ENCODE data around the gene C1QTNF8.

The C1QTNF8 gene

DNA sequence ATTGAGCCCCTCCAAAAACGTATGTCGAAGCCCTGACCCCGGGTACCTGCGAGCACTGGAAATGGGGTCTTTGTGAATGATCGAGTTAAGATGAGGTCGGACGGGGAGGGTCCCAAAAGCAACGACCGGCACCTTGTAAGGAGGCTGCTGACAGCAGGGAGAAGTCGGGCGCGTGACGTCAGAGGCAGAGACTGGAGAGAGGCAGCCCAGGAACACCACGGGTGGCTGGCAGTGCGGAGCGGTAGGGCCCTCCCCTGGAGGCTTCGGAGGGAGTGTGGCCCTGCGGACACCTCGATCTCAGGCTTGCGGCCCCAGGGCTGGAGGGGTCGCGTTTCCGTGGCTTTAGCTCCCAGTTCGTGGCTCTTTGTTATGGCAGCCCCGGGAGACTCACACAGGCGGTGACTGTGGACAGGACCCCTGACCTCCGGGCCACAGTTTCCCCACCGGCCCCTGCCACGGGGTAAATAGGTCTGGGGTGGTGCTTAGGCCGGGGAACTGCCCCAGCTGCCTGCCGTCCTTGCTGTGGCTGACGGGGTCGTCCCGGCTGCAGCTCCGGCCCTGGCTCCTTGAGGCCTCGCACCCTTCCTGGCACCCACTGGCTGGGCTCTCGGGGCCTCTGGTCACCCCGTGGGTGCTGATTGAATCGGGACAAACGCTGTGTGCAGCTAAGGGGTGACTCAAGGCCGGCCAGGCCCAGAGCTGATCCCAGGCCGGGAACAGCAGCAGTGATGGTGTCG, 34.1 kb downstream of the C1QTNF8 start:
- Histone ChIP-seq H3K27me3 (ENCODE audit: control insufficient read depth, insufficient read depth, low read length) (peaks cover 3% of the 10 kb centered on the region), H3K4me1 (ENCODE audit: control insufficient read depth, insufficient read depth, low read length) (no peaks in the 10 kb centered on the region), H3K27ac (ENCODE audit: low read depth, low read length) (no peak overlapping the region), H3K36me3 (ENCODE audit: control insufficient read depth, insufficient read depth, low read length) (no peaks in the 10 kb centered on the region), H3K4me3 (ENCODE audit: low read length) (no peak overlapping the region), H3K9ac (ENCODE audit: low read length) (no peak overlapping the region)

DNA sequence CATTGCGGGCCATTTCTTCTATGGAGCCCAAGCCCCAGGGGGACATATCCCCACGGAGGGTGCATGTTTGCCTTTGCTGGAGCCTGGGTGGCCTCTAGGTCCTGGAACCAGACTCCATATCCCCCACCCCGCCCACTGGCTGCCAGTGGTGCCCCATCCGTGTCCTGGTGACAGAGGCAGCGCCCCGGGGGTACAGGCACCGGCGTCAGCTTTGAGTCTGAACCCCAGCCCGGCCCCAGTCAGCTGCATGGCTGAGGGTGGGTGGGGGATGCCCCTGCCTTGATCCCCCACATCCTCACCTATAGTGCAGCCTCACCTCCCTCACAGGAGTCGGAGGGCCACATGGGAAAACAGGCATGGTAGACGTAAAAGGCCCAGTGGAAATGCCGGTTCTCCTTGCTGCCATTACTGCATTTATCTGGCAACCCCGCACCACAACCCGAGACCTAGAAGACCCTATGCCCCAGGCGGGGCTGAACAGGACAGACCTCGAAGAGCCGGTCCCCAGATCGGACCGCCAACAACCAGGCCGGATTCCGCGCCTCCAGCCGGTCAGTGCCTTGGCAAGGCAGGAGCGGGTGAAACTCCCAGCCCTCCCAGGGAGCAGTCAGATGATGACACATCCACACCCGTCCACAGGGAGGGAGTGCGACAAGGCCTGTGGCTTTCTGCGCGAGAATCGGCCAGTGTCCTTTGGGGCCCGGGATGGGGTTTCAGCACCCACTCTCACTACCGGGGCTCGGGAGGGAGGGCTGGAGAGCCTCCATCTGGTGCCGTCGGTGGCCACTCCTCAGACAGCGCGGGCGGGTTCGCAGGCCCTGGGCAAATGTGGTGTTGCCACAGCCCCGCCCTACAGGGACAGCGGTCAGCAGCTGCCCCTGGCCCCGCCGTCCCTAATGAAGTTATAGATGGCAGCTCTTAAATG, 35.4 kb downstream of the C1QTNF8 start:
- H3K9ac ChIP-seq (ENCODE audit: low read length): no peak overlapping the region
- no peak overlapping the region for H3K4me3 ChIP-seq (ENCODE audit: low read length)
- H3K27me3 ChIP-seq (ENCODE audit: control insufficient read depth, insufficient read depth, low read length): no peaks in the 10 kb centered on the region
- H3K4me1 ChIP-seq (ENCODE audit: control insufficient read depth, insufficient read depth, low read length): no peaks in the 10 kb centered on the region
- no peak overlapping the region for H3K27ac ChIP-seq (ENCODE audit: low read depth, low read length)
- no peaks in the 10 kb centered on the region for H3K36me3 ChIP-seq (ENCODE audit: control insufficient read depth, insufficient read depth, low read length)

DNA sequence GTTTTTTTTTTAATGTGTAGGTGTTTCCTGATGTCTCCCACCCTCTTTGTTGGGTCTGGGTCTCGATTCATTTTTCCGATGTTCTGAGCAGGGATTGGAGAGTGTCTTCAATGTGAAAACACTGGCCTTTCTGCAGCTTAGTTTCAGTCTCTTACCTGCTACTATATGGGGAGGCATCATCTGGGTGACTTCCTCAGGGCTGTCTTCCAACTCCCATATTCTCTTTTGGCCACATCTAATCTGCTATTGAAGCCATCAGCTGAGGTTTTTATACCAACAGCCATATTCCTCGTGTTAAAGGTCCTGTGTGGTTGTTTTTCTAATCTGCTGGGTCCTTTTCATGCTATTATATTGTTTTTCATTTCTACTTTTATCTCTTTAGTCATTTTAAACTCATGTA, 36.7 kb downstream of the C1QTNF8 start:
- no peaks in the 10 kb centered on the region for H3K27me3 ChIP-seq (ENCODE audit: control insufficient read depth, insufficient read depth, low read length)
- H3K36me3 ChIP-seq (ENCODE audit: control insufficient read depth, insufficient read depth, low read length): no peaks in the 10 kb centered on the region

DNA sequence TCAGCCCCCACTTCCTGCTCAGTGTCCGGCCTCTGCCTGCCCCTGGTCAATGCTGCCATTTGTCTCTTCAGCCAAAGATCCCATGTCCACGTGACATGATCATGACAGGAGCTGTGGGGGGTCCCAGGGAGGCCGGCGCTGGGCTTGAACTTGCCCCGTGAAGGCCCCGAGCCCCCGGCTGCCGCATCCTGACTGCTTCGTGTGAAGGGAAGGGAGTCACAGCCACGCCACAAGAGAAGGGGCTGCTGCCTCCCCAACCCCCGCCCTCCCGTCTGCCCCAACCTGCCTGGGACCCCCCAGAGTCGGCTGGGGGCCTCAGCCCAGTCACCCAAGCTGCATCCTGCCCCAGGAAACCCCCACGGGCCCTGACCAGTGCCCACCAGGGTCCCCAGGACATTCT, 37.8 kb downstream of the C1QTNF8 start:
- Histone ChIP-seq H3K36me3 (ENCODE audit: control insufficient read depth, insufficient read depth, low read length) (no peaks in the 10 kb centered on the region), H3K27ac (ENCODE audit: low read depth, low read length) (no peak overlapping the region), H3K27me3 (ENCODE audit: control insufficient read depth, insufficient read depth, low read length) (no peaks in the 10 kb centered on the region), H3K9ac (ENCODE audit: low read length) (no peak overlapping the region), H3K4me1 (ENCODE audit: control insufficient read depth, insufficient read depth, low read length) (no peaks in the 10 kb centered on the region), H3K4me3 (ENCODE audit: low read length) (no peak overlapping the region)

More for the DNA sequence above, 36.7 kb downstream of the C1QTNF8 start:
- no peak overlapping the region for H3K9ac ChIP-seq (ENCODE audit: low read length)
- H3K4me3 ChIP-seq (ENCODE audit: low read length): no peak overlapping the region
- H3K27ac ChIP-seq (ENCODE audit: low read depth, low read length): no peak overlapping the region
- H3K4me1 ChIP-seq (ENCODE audit: control insufficient read depth, insufficient read depth, low read length): no peaks in the 10 kb centered on the region

DNA sequence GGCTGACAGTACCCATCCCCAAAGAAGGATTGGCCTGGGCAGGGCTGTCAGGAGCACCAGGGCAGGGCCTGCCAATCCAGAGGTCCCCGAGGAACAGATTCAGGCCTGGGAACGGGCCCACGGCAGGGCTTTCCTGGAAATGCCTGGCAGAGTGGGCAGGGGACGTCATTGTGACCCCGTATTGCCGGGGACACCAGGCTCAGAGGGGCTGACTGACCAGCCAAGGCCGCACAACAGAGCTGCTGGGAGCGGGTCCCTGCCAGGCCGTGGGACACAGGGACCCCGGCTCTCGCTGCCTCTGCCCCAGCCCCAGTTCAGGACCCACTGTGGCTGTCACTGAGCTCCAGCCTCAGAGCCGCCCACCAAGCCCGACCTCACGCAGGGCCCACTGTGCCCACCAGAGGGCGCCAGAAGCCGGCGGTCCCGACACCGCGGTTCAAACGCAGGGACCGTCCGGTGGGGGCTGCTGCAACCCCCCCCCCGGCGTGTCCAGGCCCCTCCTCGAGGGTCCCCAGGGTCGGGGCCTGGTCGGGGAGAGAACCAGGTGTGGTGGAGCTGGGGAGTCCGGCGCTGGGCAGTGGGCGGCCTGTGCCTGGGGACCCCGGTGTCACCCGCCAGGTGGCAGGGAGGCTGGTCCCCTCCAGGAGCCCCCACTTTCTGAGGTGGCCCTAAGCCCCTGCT, 38.7 kb downstream of the C1QTNF8 start:
- Histone ChIP-seq H3K9ac (ENCODE audit: low read length) (no peak overlapping the region), H3K4me3 (ENCODE audit: low read length) (no peak overlapping the region), H3K27me3 (ENCODE audit: control insufficient read depth, insufficient read depth, low read length) (no peaks in the 10 kb centered on the region), H3K36me3 (ENCODE audit: control insufficient read depth, insufficient read depth, low read length) (no peaks in the 10 kb centered on the region), H3K27ac (ENCODE audit: low read depth, low read length) (no peak overlapping the region), H3K4me1 (ENCODE audit: control insufficient read depth, insufficient read depth, low read length) (no peaks in the 10 kb centered on the region)

DNA sequence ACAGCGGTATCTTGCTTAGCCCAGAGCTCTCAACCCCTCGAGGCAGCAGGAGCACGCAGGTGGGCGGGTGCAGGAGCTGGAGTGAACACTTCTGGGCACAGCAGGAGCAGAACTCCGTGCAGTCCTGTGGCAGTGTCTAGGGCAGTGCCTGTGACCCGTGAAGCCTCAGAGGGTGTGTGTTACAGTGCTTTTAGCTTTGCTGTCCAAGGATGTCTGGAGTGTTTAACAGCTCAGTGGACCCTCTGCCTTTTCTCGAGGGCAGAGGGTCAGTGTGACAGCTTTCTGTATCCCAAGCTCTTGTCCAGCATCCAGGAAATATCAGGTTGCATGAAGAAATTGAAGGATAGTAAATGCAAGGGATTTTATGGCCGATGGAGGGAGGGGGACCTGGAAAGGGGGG, 39.8 kb downstream of the C1QTNF8 start:
- no peaks in the 10 kb centered on the region for H3K27me3 ChIP-seq (ENCODE audit: control insufficient read depth, insufficient read depth, low read length)
- H3K4me1 ChIP-seq (ENCODE audit: control insufficient read depth, insufficient read depth, low read length): no peaks in the 10 kb centered on the region
- no peak overlapping the region for H3K4me3 ChIP-seq (ENCODE audit: low read length)
- no peak overlapping the region for H3K9ac ChIP-seq (ENCODE audit: low read length)
- H3K27ac ChIP-seq (ENCODE audit: low read depth, low read length): no peak overlapping the region
- no peaks in the 10 kb centered on the region for H3K36me3 ChIP-seq (ENCODE audit: control insufficient read depth, insufficient read depth, low read length)

- H3K4me1 ChIP-seq (ENCODE audit: control insufficient read depth, insufficient read depth, low read length): no peaks in the 10 kb centered on the region
- no peak overlapping the region for H3K9ac ChIP-seq (ENCODE audit: low read length)
- no peaks in the 10 kb centered on the region for H3K27me3 ChIP-seq (ENCODE audit: control insufficient read depth, insufficient read depth, low read length)
- H3K4me3 ChIP-seq (ENCODE audit: low read length): no peak overlapping the region
- H3K27ac ChIP-seq (ENCODE audit: low read depth, low read length): no peak overlapping the region
- no peaks in the 10 kb centered on the region for H3K36me3 ChIP-seq (ENCODE audit: control insufficient read depth, insufficient read depth, low read length)
Measured at GRCh38 chr16:1055557-1055924, 40.5 kb downstream of the C1QTNF8 start.

GRCh38 chr16:1054660-1055556, 41.1 kb downstream of the C1QTNF8 start:
- Histone ChIP-seq H3K36me3 (ENCODE audit: control insufficient read depth, insufficient read depth, low read length) (no peaks in the 10 kb centered on the region), H3K27me3 (ENCODE audit: control insufficient read depth, insufficient read depth, low read length) (no peaks in the 10 kb centered on the region), H3K9ac (ENCODE audit: low read length) (no peak overlapping the region), H3K4me1 (ENCODE audit: control insufficient read depth, insufficient read depth, low read length) (no peaks in the 10 kb centered on the region), H3K4me3 (ENCODE audit: low read length) (no peak overlapping the region), H3K27ac (ENCODE audit: low read depth, low read length) (no peak overlapping the region)

DNA sequence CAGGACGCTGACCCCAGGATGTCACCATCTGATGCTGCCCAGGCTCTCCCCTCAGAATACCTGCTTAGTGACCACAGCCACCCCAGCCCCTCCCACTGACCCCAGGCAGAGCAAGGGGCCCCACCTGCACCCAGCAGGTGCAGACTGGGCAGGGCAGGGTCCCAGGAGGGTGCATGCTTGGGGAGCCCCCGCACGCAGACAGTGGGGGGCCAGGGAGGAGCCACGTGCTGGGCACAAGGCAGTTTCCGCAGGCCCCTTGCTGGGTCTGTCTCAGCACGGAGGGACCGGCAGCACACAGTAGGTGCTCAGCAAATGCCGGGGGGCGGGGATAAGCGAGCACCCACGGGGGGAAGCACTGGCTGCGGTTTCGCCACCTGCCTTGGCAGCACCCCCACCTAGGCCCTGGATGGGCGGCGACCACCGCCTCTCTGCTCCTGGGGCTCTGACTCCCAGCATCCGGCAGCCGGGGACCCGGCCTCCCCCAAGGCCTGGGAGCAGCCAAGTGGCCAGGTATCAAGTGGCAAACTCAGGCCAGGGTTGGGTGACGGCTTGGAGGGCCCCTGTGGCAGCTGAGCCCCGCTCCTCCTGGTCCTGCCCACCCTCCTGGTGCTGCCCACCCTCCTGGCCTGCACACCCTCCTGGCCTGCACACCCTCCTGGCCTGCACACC, 42.2 kb downstream of the C1QTNF8 start:
- no peaks in the 10 kb centered on the region for H3K4me1 ChIP-seq (ENCODE audit: control insufficient read depth, insufficient read depth, low read length)
- H3K4me3 ChIP-seq (ENCODE audit: low read length): no peak overlapping the region
- no peak overlapping the region for H3K9ac ChIP-seq (ENCODE audit: low read length)
- H3K27me3 ChIP-seq (ENCODE audit: control insufficient read depth, insufficient read depth, low read length): no peaks in the 10 kb centered on the region
- no peaks in the 10 kb centered on the region for H3K36me3 ChIP-seq (ENCODE audit: control insufficient read depth, insufficient read depth, low read length)
- H3K27ac ChIP-seq (ENCODE audit: low read depth, low read length): no peak overlapping the region

DNA sequence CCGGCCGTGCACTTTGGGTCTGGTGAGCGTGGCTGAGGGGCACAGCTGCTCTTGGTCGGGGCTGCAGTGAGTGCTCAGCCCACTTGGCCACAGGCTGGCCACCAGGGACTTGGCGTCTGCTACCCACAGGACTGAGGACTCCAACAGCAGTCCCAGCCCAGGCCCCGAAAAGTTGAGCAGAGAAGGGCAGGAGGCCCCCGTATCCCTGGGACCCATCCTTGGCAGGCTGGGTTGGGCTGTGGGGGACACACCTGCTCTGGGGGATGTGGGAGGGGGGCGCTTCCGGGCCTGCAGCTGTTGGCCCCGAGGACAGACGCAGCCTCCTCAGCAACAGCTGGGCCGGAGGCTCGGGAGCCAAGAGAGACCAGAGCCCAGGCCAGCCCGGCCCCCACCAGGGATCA, 42.9 kb downstream of the C1QTNF8 start:
- Histone ChIP-seq H3K4me1 (ENCODE audit: control insufficient read depth, insufficient read depth, low read length) (no peaks in the 10 kb centered on the region), H3K27me3 (ENCODE audit: control insufficient read depth, insufficient read depth, low read length) (no peaks in the 10 kb centered on the region), H3K27ac (ENCODE audit: low read depth, low read length) (no peak overlapping the region), H3K9ac (ENCODE audit: low read length) (no peak overlapping the region), H3K4me3 (ENCODE audit: low read length) (no peak overlapping the region), H3K36me3 (ENCODE audit: control insufficient read depth, insufficient read depth, low read length) (no peaks in the 10 kb centered on the region)

- Histone ChIP-seq H3K27ac (ENCODE audit: low read depth, low read length) (no peak overlapping the region), H3K4me3 (ENCODE audit: low read length) (no peak overlapping the region), H3K9ac (ENCODE audit: low read length) (no peak overlapping the region), H3K4me1 (ENCODE audit: control insufficient read depth, insufficient read depth, low read length) (no peaks in the 10 kb centered on the region), H3K36me3 (ENCODE audit: control insufficient read depth, insufficient read depth, low read length) (no peaks in the 10 kb centered on the region), H3K27me3 (ENCODE audit: control insufficient read depth, insufficient read depth, low read length) (no peaks in the 10 kb centered on the region)
Measured at GRCh38 chr16:1052721-1053120, 43.3 kb downstream of the C1QTNF8 start.
